Activated CD4-positive, alpha-beta T cell treated with anti-CD3 and anti-CD28 coated beads for 4 hours (primary cell): Measurements from ENCODE around the gene SRI.

Experiments
- DNase-seq, 2 donors: peaks; one replicate each; pipeline ENCODE4 v3.0.0-alpha.2; 2020

SRI gene

DNA sequence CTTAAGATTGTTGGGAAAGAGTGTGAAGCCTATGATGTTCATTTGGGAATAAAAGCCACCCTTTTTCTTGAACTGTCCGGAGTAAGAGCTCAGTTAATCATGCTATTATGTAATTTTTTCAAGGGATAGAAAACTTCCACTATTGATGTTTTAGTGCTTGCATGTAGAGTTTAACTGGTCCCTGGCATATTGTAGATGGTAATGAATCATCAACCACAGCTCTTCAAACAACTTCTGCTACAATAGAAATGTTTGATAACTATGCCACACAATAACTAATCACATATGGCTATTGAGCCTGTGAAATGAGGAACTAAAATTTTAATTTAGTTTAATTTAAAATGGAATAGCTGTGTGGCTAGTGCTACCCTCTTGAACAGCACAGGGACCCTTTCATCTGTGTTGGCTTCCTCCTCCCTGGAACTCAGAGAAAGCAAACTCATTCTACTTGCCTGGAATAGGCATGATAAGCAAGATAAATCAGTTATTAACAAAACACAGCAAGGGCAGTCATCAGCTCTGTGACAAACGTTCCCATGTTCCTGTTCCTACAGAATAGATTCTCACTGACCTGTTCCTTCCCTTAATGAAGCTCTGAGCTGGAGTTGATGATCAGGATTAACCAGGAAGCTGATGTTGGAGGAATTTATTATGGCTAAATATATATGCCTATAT is 4.9 kb upstream of the SRI start:
- DNase-seq = no peak

DNA sequence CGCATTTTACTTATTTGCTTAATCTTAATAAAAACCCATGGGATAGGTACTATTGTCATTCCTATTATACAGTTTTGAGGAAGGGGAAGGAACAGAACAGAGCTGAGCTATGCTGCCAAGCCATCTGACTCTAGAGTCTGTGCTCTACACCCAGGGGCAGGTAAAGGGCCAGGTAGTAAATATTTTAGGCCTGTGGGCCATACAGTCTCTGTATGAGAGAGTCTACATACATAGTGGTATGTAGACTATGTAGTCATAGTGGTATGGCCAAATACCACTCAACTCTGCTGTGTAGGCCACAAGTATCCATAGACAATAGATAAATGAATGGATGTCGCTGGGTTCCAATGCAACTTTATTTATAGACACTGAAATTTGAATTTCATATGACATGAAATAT is 3.4 kb upstream of the SRI start:
- DNase-seq = no peak

DNA sequence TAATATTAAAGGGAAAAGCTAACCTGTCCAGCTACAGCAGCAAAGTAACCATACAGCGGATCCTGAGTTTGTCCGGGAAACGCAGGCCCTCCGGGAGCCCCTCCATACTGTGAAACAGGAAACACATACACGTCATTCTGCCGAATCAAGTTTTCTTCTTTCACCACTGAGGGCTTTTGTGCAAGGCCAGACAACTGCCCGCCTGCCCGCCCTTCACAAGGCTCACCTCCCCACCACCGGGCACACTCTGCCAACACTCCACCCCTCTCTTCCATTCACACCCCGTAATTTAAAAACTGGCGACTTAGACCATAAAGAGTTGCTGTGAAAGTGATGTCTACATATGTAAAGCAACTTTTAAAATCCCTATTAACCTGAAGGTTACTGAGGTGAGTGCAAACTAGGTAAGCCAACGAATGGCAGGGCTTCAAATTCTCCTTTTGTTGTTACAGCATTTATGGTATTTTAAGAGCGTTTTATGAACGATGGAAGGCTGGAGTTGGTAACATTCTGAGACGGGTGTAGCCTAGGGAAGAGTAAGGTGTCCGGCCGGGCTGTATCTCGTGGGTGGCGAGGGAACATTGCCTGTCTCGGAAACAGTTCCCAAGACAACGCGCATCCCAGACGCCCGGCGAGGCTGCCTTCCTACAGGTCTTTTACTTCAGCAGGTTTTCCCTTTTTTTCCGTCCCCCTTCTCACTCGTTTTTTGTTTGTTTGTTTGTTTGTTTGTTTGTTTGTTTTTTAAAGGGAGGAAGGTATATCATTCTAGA is 817 bp downstream of the SRI start:
- peak; percentile 4 to 15 for DNase-seq

- DNase-seq = no peak
These were observed 1.5 kb downstream of the SRI start for GRCh38 chr7:88218429-88218745.

DNA sequence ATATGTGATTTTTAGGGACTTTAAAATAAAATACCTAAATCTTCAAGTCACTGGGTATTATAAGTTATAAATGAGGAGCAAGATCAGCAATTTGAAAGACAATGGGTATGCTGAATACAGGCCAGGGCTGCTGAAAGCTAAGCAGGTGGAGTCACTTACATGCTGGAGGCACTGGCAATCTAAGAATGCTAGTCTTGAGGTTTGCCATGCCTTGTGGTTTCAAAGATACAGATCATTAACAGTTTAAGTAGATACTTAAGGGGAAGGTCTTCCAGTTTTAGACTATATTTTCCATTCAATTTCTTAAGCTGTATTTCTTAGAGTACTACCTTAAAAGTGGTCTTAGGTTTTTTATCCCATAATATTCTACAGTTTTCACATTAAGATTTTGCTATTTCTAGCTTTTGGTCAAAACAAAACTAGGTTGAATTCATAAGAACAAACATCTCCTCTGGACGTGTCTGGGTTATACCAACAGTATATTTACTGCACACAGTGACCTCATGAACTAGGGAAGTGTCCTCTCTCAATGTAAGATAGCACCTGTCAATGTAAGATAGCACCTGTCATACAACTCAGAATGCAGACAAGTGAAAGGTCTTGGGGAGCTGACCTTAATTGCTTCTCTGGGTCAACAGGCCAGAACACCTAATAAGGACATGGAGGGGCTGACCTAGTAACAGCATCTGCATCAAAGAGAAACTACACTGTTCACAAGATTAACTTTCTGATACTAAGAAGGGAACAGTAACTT is 2.0 kb downstream of the SRI start:
- DNase-seq = no peak

DNA sequence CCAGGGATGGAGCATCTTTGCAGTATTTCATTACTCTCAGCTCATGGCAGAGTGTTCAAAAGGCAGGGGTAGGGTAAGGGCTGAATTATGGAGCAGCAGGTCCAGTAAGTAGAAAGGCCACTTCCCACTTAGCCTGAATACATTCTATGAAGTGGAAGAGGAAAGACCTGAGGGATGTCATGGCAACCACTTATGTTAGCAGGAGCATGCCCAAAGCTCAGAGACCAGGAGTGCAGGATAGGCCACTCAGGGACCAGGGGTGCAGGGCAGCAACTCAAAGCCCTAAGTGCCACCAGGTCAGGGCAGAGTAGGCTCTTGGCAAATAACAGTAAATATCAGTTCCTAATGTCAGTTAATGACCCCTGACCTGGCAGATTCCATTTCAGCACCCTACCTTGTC is 3.6 kb downstream of the SRI start:
- no peak for DNase-seq

DNA sequence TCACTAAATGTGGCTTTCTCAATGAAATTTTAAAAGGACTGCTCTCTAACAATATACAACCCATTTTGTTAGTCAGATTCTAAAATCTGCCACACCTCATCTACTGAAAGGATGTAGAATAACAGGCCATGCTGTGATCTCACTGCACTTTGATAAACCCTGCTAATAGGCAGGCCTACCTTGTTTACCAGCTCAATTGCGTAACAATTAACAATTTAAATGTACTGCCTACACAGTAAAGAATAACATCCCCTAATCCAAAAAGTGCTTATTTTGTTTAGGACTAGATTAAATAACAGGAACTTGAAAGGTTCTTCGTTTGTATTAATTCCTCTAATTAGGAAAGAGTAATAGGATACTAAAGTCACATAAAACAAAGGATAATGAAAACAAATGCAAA is 4.5 kb downstream of the SRI start:
- DNase-seq = no peak

GRCh38 chr7:88214456-88214855 is 5.4 kb downstream of the SRI start:
- DNase-seq = no peak

DNA sequence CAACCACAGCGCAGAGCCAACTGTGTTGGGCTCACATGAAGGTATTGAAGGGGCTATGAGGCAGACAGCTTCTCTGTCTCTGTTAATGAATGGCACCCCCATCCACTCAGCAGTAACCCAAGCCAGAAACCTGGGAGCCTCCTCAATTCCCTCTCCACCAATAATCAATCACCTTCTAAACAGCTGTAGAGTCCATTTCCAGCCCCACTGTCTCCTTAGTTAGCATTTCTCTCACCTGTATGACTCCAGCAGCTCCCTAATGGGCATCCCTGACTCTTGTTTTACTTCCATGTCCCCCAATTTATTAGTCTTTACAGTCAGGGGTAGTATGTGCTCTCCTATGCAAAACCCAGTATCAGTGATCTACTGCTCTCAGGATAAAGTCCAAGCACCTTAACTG is 6.9 kb downstream of the SRI start:
- DNase-seq = no peak

GRCh38 chr7:88208521-88208920 is 11.3 kb downstream of the SRI start:
- DNase-seq = no peak

- no peak for DNase-seq
These were observed 13.6 kb downstream of the SRI start for GRCh38 chr7:88206254-88206653.

DNA sequence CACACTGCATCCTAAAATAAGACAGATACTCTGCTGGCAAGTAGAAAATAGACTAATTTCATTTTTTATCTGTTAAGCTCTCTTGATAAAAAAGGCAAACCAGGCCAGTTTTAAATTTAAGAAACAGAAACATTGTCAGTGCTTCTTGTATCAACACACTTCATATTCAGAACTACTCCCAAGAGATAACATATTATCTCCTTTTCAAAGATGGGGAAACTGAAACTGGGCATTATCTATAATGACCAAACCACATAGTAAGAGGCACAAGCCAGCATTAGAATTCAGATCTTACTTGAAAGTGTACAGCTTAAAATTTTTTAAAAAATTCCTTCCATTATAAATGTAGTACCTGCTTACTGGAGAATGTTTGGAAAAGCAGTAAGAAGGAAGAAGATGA is 14.7 kb downstream of the SRI start:
- DNase-seq = no peak

DNA sequence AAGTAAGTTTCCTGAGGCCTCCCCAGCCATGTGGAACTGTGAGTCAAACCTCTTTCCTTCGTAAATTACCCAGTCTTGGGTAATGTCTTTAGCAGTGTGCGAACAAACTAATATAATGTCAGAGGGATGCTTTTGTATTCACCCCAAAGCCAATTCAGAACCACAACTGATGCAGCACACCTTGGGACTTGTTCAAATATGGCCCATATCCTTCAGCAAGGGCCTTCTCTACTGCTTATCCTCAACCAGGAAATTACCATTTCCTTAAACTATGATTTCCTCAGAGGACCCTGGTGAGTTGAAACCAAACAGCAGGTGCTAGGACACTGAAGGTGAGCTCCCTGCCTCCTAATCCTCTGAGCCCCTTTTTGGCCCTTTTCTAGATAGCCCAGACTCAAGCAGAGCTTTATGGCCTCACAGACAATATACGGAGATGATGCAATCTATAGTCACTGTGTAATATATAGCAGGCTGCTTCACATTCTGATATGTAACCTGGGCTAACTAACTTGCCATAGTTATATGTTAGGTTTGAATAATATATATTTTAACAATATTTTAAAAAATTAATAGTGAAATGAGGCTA is 15.2 kb downstream of the SRI start:
- no peak for DNase-seq

DNA sequence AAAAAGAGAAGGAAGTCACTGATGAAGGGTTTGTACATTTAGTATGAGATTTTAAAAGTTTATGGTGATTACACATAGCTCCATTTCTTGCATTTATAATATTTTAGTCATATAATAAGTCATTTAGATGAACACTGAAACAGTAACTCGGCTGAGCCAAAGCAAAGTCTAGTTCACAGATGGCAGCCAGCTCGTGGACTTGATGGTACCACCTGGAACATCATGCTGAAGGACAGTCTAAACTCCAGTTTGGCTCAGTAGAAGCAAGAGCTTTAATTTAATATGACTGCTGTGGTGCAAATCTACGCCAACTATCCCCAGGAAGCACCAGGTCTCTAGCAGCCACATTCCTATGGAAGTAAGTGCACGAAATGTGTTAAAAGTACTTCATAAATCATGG is 16.4 kb downstream of the SRI start:
- no peak for DNase-seq

DNA sequence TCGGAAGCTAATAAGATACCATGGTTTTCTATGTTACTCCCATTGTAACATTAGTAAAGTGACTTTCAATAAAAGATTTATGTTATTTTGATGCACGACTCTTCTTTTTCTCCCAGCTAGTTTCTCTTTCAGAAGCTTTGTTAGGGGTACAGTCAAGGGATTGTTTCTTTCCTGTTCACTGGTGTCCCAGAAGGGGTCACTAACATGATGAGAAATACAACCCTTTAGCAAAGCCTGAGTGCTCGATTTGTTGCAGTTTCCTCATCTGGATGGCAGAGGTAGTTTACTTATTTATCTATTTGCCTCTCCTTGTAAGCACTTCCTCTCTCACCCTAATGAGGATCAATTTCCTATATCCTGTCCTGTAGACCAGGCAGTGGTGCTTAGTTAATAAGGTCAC is 17.0 kb downstream of the SRI start:
- DNase-seq = no peak

DNA sequence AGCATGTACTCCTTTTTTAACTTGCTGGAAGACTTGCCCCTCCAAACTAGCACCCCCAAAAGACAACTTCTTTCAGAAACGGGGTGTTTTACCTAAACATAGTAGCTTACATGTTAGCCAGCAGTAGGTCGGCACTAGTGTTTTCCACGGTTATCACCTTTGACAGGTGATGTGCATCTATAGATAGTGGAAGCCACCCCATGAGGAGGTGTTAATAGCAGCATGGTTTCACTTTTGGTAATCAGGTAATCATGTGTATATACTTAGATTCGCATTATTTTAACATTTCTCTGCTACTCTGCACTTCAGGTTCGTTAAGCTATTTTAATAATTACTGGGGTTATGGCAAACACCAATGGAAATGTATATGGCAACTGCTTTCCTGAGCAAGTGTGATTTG is 17.6 kb downstream of the SRI start:
- DNase-seq = no peak

DNA sequence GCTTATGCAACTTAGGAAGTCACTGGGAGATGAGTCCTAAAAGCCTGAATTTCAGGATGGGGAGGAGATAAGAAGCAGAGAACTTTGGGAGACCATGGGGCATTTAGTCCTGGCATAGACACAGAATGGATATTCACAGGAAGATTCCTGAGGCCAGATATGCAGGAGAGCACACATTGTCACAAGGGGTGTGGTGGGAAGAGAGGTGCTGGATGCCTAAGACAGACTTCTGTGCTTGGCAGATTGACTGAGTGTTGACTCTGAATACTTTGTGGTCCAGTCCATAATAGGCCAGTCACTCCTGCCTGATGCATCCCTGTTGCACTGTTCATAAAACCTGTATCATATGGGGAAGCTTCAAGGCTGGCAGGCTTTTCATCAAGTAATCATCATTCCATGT is 18.5 kb downstream of the SRI start:
- no peak for DNase-seq

DNA sequence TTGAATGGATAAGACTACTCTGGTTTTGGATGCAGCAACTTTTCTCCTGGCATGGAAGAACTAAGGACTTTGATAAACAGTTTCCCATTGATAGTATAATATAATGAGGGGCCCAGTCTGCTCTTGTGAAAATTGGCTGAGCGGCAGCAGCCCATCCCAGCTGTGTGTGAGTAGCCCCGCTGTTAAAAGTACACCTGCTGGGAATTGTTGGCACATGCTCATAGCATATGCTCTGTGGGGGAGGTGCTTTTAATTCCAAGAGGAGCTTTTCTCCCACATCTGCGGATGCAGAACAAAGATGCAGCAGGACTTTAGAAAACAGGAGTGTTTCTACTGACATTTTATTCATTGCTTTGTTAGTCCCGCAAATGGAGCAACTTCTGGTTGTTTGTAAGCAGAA is 19.0 kb downstream of the SRI start:
- DNase-seq = no peak

DNA sequence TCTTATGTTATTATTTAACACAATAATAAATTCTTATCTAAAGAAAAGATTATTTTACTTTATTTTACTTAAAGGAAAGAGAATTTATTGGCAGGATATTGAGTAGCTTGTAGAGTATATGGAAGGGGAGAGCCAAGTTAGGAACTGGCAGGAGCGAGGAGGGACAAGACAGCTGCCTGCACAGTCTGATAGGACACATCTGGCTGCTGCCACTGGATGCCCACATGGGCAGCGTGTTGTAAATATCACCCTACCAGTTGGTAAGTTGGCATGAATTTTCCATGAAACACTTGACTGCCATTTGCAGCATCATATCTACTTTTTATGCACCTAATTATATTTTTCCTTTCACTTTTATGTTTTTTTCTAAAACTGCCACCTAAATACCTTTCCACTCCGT is 19.6 kb downstream of the SRI start:
- DNase-seq = no peak

DNA sequence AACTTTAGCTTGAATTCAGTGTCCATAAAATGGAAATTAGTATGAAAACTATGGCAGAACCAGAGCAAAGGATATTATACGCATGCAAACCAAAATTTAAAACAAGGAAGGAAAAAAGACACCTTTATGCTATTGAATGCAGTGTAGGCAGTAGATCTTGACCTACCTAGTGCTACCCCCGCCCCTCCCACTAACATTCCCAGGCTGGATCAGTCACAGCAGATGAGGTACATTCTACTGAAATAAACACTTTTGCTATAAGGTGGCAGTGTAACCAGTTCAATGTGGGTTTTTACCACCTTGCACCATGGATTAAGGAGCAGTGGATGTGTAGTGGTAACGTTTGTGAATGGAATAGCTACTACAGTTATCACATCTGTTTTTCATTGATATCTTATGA is 27.9 kb downstream of the SRI start:
- no peak for DNase-seq

DNA sequence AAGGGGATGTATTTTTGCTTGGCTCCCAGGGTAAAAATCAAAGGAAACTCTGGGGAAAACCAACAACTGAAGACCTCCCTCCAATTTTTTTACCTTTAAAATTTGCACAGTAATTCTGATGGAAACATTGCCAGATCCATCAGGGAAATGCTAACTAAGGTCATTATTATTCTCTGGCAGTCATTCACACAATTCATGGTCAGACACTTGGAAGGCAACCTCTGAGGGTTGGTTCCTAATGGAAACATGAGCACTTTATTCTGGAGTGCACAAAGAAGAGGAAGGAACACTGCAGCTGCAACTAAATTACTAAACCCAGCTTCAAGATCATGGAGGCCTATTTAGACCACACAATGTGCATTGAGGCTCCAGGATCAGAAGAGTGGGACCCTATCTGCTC is 34.2 kb downstream of the SRI start:
- DNase-seq = no peak

- peak in 1 of 2 donors; percentile 4 for DNase-seq
These were observed 35.0 kb downstream of the SRI start for GRCh38 chr7:88184848-88185304.

DNA sequence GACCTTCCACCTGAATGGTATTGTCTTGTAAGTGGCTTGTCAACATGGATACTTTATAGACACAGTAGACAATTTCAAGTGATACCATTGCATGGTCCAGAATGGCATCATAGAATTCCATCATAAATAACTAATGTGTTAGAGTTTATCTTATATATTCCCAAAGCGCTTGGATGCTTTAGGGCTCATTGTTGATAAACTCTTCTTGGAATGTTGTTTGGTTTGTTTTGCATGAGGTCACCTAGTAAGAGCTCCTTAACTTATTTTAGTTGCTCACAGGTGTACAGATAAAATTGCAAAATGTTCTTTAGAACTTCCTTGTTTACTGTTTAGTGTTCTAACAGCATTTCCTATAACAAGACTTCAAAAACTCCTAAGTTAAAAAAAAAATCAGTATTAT is 36.8 kb downstream of the SRI start:
- no peak for DNase-seq

GRCh38 chr7:88176190-88176589 is 43.6 kb downstream of the SRI start:
- no peak for DNase-seq
